GM23338 (cell line): ENCODE data around the gene SLC43A3. TPM values are rescaled to one million over a fixed set of nuclear protein-coding genes. Genes with fewer than 3 reads are reported as not detected.

ENCODE experiments used
- ATAC-seq: fragments of 200-7000 bp; cut with Tn5 transposase; 3 replicates; pipeline ENCODE4 v1.9.1; 2020
- DNase-seq: peaks from one replicate; pipeline ENCODE4 v3.0.0-alpha.2; 2015; ENCODE audit warnings: low spot score
- H2AFZ ChIP-seq: fragments of 200-600 bp; sonication (generic); 2 replicates; pipeline ENCODE4 v1.8.0; 2016; ENCODE audit warnings: antibody characterized with exemption, mild to moderate bottlenecking, moderate library complexity
- H3F3A ChIP-seq: fragments of 200-600 bp; sonication (generic); replicated peaks from 2 replicates; pipeline ENCODE4 v1.8.0; 2017; ENCODE audit warnings: antibody characterized with exemption, mixed run types, low read depth
- H3K27ac ChIP-seq: fragments of 200-600 bp; sonication (generic); 2 replicates; pipeline ENCODE4 v1.6.1; 2016; ENCODE audit warnings: low read depth
- H3K27me3 ChIP-seq: fragments of 200-600 bp; sonication (generic); 2 replicates; pipeline ENCODE4 v1.8.0; 2016; ENCODE audit warnings: mild to moderate bottlenecking, mixed run types, moderate library complexity; ENCODE audit not compliant: insufficient read depth
- H3K36me3 ChIP-seq: fragments of 200-600 bp; sonication (generic); 2 replicates; pipeline ENCODE4 v1.8.0; 2016; ENCODE audit warnings: mild to moderate bottlenecking; ENCODE audit not compliant: insufficient read depth
- H3K4me1 ChIP-seq: fragments of 200-600 bp; sonication (generic); 2 replicates; pipeline ENCODE4 v1.8.0; 2016; ENCODE audit warnings: mild to moderate bottlenecking, moderate library complexity; ENCODE audit not compliant: insufficient read depth
- H3K4me2 ChIP-seq: fragments of 200-600 bp; sonication (generic); 2 replicates; pipeline ENCODE4 v1.7.1; 2017; ENCODE audit warnings: mixed run types
- H3K4me3 ChIP-seq: fragments of 200-600 bp; sonication (generic); 2 replicates; pipeline ENCODE4 v1.6.1; 2016; ENCODE audit warnings: mixed run types
- H3K79me2 ChIP-seq: fragments of 200-600 bp; sonication (generic); replicated peaks from 2 replicates; pipeline ENCODE4 v1.8.0; 2017; ENCODE audit warnings: mild to moderate bottlenecking; ENCODE audit not compliant: insufficient read depth
- H3K9me2 ChIP-seq: fragments of 200-600 bp; sonication (generic); 2 replicates; pipeline ENCODE4 v1.8.0; 2017; ENCODE audit not compliant: insufficient read depth
- H4K20me1 ChIP-seq: fragments of 200-600 bp; sonication (generic); replicated peaks from 2 replicates; pipeline ENCODE4 v1.8.0; 2017; ENCODE audit warnings: mild to moderate bottlenecking; ENCODE audit not compliant: insufficient read depth
- H3K27ac Mint-ChIP-seq: 2 replicates; pipeline ENCODE4 v1.8.0; 2020; ENCODE audit warnings: inconsistent platforms, mild to moderate bottlenecking, moderate library complexity, mixed read lengths
- H3K27me3 Mint-ChIP-seq: 3 replicates; pipeline ENCODE4 v1.8.0; 2022; ENCODE audit warnings: low read depth, mild to moderate bottlenecking, moderate library complexity, mixed read lengths, inconsistent platforms; ENCODE audit not compliant: insufficient read depth, poor library complexity
- H3K36me3 Mint-ChIP-seq: 3 replicates; pipeline ENCODE4 v1.8.0; 2021; ENCODE audit warnings: low read depth, mild to moderate bottlenecking, inconsistent platforms, moderate library complexity, mixed read lengths
- H3K4me1 Mint-ChIP-seq: 3 replicates; pipeline ENCODE4 v1.8.0; 2020; ENCODE audit warnings: mild to moderate bottlenecking, inconsistent platforms, mixed read lengths
- H3K4me3 Mint-ChIP-seq: 3 replicates; pipeline ENCODE4 v1.8.0; 2021; ENCODE audit warnings: moderate library complexity, mild to moderate bottlenecking, inconsistent platforms, mixed read lengths
- H3K9me3 Mint-ChIP-seq: 3 replicates; pipeline ENCODE4 v1.8.0; 2020; ENCODE audit warnings: moderate library complexity, mild to moderate bottlenecking, inconsistent platforms, mixed read lengths
- CREB1 ChIP-seq: fragments of 250-450 bp; sonication (Bioruptor Pico); IDR thresholded peaks from 2 replicates; pipeline ENCODE4 v1.5.0; 2020; ENCODE audit warnings: low read depth, mild to moderate bottlenecking, moderate library complexity
- EZH2 ChIP-seq: fragments of 200-600 bp; sonication (generic); IDR thresholded peaks from one replicate; pipeline ENCODE4 v1.8.0; 2017; ENCODE audit warnings: antibody characterized with exemption, mild to moderate bottlenecking, low read depth; ENCODE audit not compliant: unreplicated experiment
- EZH2phosphoT487 ChIP-seq: fragments of 200-600 bp; sonication (generic); IDR thresholded peaks from one replicate; pipeline ENCODE4 v1.8.1; 2018; ENCODE audit warnings: antibody characterized with exemption; ENCODE audit not compliant: unreplicated experiment
- JUNB ChIP-seq: IDR thresholded peaks from one replicate; pipeline ENCODE4 v1.6.1; 2016; ENCODE audit warnings: antibody characterized with exemption; ENCODE audit not compliant: unreplicated experiment
- NANOG ChIP-seq: IDR thresholded peaks from 2 replicates; pipeline ENCODE4 v1.6.1; 2016; ENCODE audit warnings: antibody characterized with exemption, borderline replicate concordance
- POLR2AphosphoS5 ChIP-seq: IDR thresholded peaks from 2 replicates; pipeline ENCODE4 v1.6.1; 2016; ENCODE audit warnings: antibody characterized with exemption, low read depth
- STAT1 ChIP-seq: IDR thresholded peaks from one replicate; pipeline ENCODE4 v1.6.1; 2016; ENCODE audit warnings: antibody characterized with exemption; ENCODE audit not compliant: unreplicated experiment
- ZNF114 ChIP-seq: fragments of 250-450 bp; sonication (Bioruptor Pico); IDR thresholded peaks from 2 replicates; pipeline ENCODE4 v1.5.0; 2020; ENCODE audit warnings: mild to moderate bottlenecking, moderate library complexity
- ZNF331 ChIP-seq: fragments of 250-450 bp; sonication (Bioruptor Pico); IDR thresholded peaks from 2 replicates; pipeline ENCODE4 v1.5.0; 2020; ENCODE audit warnings: low read depth, mild to moderate bottlenecking, moderate library complexity
- polyA plus RNA-seq: library from polyadenylated mRNA; unstranded; fragments of >200 nt; fragmentation: Nextera tagmentation; extraction: Ambion mirVana; gene quantifications from 2 replicates; pipeline ENCODE4 v1.2.1, GENCODE V29; 2016
- total RNA-seq: library from RNA; depleted of rRNA; stranded (reverse); fragments of >200 nt; shearing (Covaris generic); gene quantifications from 2 replicates; pipeline ENCODE4 v1.2.3, GENCODE V29; 2014
- TF ChIP-seq, protein P1 (sequence below), 2 experiments: fragments of 200-600 bp in 1 of 2; sonication (generic) in 1 of 2; conservative IDR thresholded peaks; 2 replicates each; pipeline versions ENCODE4 v1.5.1 to v1.6.1; 2016 to 2017; ENCODE audit warnings: antibody characterized with exemption in 2 of 2, low read depth in 2 of 2, mild to moderate bottlenecking in 2 of 2, moderate library complexity in 1 of 2
- TF ChIP-seq, protein P2 (sequence below): IDR thresholded peaks from one replicate; pipeline ENCODE4 v1.6.1; 2018; ENCODE audit warnings: antibody characterized with exemption; ENCODE audit not compliant: unreplicated experiment
- TF ChIP-seq, protein P3 (sequence below): IDR thresholded peaks from 2 replicates; pipeline ENCODE4 v1.6.1; 2016; ENCODE audit warnings: antibody characterized with exemption

SLC43A3 gene
- total and polyA plus RNA-seq, 2 experiments from 2014 or later, result 14.3 to 24.8 TPM

DNA sequence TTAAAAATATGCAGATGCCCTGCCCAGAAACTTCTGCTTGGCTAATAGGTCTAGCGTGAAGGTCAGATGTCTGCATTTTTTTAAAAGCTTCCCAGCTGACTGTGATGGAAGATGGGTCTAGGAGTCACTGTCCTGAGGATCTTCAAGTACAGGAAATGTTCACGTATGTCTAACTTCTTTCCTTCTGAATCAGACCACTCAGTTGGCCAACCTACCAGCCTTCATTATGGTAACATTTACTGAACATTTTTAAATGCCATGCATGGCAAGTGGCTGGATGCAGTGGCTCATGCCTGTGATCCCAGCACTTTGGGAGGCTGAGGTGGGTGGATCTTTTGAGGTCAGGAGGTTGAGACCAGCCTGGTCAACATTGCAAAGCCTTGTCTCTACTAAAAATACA lies 35.4 kb downstream of the SLC43A3 start (continued):
- TF ChIP-seq, protein P1, sequence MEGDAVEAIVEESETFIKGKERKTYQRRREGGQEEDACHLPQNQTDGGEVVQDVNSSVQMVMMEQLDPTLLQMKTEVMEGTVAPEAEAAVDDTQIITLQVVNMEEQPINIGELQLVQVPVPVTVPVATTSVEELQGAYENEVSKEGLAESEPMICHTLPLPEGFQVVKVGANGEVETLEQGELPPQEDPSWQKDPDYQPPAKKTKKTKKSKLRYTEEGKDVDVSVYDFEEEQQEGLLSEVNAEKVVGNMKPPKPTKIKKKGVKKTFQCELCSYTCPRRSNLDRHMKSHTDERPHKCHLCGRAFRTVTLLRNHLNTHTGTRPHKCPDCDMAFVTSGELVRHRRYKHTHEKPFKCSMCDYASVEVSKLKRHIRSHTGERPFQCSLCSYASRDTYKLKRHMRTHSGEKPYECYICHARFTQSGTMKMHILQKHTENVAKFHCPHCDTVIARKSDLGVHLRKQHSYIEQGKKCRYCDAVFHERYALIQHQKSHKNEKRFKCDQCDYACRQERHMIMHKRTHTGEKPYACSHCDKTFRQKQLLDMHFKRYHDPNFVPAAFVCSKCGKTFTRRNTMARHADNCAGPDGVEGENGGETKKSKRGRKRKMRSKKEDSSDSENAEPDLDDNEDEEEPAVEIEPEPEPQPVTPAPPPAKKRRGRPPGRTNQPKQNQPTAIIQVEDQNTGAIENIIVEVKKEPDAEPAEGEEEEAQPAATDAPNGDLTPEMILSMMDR (conservative IDR thresholded peaks at IDR 0.05; ENCODE audit: low read depth in 2 of 2), result no peak
- no peak for TF ChIP-seq EZH2phosphoT487
- no peak for TF ChIP-seq ZNF331

DNA sequence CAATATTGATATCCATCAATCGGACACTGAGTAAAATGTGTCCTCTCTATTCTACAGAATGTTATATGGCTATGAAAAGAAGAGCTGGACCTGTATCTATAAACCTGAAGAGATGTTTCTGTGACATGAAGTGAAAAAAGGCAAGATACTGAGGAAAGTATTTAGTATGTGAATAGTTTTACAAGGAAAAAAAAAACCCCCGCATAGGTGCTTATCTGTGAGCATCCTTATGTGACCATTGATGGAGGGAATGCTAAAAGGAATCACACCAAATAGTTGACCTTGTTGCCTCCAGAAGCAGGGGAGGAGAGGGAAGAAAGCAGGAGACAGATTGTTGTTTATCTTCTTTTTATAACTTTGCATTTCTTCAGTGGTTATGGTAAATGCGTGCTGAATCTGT lies 35.8 kb downstream of the SLC43A3 start:
- Mint-ChIP-seq H3K27ac (no peak overlapping the region), H3K36me3 (no peaks in the 10 kb centered on the region), H3K4me3 (no peak overlapping the region), H3K4me1 (no peaks in the 10 kb centered on the region), H3K9me3 (no peaks in the 10 kb centered on the region), H3K27me3 (no peaks in the 10 kb centered on the region)
- no peak for TF ChIP-seq STAT1
- no peaks in the 10 kb centered on the region for H3K79me2 ChIP-seq
- no peak overlapping the region for H3K4me3 ChIP-seq
- H3K4me2 ChIP-seq, result no peak overlapping the region
- H2AFZ ChIP-seq, result no peak overlapping the region
- H3K4me1 ChIP-seq, result no peaks in the 10 kb centered on the region
- no peaks in the 10 kb centered on the region for H4K20me1 ChIP-seq
- H3K27ac ChIP-seq, result no peak overlapping the region
- no peaks in the 10 kb centered on the region for H3F3A ChIP-seq
- no peaks in the 10 kb centered on the region for H3K27me3 ChIP-seq
- H3K9me2 ChIP-seq, result peaks cover 5% of the 10 kb centered on the region
- no peaks in the 10 kb centered on the region for H3K36me3 ChIP-seq
- DNase-seq (no peak), ATAC-seq (no peak)

DNA sequence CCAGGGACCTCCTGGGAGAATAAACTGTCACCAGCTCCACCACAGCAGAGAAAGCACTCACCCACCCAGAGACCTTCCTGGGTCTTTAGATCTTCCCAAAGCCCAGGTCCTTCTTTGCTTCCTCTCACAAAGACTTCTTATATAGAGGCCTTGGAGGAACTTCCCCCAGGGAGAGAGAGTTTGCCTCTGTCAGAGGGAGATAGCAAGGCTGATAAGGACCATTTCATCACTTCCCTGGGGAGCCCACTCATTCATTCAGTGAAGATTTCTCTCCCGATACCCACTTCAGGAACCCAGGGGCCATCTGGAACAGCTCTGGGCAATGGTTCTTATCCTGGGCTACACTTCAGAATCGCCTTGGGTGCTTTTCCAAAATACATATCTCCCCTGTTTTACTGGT lies 36.4 kb downstream of the SLC43A3 start, which contains the start of gene PRG2:
Gene PRG2 (minus strand): TSS at position 116 of the 400 bp plus-strand sequence. CDS start 706 bp downstream, outside the sequence.
- no peaks in the 10 kb centered on the region for H3K27me3 Mint-ChIP-seq
- H3K9me3 Mint-ChIP-seq, result no peaks in the 10 kb centered on the region
- no peak within 1 kb of the TSS for H3K4me3 Mint-ChIP-seq
- peaks cover 5% of the 10 kb centered on the region for H3K9me2 ChIP-seq
- no peaks in the 10 kb centered on the region for H4K20me1 ChIP-seq
- ATAC-seq (no peak), DNase-seq (no peak)
- no peaks in the 10 kb centered on the region for H3K4me1 Mint-ChIP-seq
- H3K4me2 ChIP-seq, result no peak within 1 kb of the TSS
- no peak within 1 kb of the TSS for H3K4me3 ChIP-seq
- no peak within 1 kb of the TSS for H2AFZ ChIP-seq
- no peak within 1 kb of the TSS for H3K27ac Mint-ChIP-seq
- H3K4me1 ChIP-seq, result no peaks in the 10 kb centered on the region
- no peaks in the 10 kb centered on the region for H3K79me2 ChIP-seq
- H3K27me3 ChIP-seq, result no peaks in the 10 kb centered on the region
- no peak within 1 kb of the TSS for H3K27ac ChIP-seq
- H3F3A ChIP-seq, result no peaks in the 10 kb centered on the region
- H3K36me3 ChIP-seq, result no peaks in the 10 kb centered on the region
- no peaks in the 10 kb centered on the region for H3K36me3 Mint-ChIP-seq
- TF ChIP-seq, protein P2, sequence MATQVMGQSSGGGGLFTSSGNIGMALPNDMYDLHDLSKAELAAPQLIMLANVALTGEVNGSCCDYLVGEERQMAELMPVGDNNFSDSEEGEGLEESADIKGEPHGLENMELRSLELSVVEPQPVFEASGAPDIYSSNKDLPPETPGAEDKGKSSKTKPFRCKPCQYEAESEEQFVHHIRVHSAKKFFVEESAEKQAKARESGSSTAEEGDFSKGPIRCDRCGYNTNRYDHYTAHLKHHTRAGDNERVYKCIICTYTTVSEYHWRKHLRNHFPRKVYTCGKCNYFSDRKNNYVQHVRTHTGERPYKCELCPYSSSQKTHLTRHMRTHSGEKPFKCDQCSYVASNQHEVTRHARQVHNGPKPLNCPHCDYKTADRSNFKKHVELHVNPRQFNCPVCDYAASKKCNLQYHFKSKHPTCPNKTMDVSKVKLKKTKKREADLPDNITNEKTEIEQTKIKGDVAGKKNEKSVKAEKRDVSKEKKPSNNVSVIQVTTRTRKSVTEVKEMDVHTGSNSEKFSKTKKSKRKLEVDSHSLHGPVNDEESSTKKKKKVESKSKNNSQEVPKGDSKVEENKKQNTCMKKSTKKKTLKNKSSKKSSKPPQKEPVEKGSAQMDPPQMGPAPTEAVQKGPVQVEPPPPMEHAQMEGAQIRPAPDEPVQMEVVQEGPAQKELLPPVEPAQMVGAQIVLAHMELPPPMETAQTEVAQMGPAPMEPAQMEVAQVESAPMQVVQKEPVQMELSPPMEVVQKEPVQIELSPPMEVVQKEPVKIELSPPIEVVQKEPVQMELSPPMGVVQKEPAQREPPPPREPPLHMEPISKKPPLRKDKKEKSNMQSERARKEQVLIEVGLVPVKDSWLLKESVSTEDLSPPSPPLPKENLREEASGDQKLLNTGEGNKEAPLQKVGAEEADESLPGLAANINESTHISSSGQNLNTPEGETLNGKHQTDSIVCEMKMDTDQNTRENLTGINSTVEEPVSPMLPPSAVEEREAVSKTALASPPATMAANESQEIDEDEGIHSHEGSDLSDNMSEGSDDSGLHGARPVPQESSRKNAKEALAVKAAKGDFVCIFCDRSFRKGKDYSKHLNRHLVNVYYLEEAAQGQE, result no peak
- no peak for TF ChIP-seq CREB1 (CRISPR knock-in tag)
- TF ChIP-seq JUNB, result no peak
- TF ChIP-seq ZNF114, result no peak
- TF ChIP-seq POLR2AphosphoS5, result no peak
- TF ChIP-seq EZH2, result no peak
- TF ChIP-seq, protein P3, sequence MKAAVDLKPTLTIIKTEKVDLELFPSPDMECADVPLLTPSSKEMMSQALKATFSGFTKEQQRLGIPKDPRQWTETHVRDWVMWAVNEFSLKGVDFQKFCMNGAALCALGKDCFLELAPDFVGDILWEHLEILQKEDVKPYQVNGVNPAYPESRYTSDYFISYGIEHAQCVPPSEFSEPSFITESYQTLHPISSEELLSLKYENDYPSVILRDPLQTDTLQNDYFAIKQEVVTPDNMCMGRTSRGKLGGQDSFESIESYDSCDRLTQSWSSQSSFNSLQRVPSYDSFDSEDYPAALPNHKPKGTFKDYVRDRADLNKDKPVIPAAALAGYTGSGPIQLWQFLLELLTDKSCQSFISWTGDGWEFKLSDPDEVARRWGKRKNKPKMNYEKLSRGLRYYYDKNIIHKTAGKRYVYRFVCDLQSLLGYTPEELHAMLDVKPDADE, result no peak
- no peak for TF ChIP-seq STAT1
- no peak for TF ChIP-seq NANOG
- no peak for TF ChIP-seq EZH2phosphoT487
- TF ChIP-seq ZNF331, result no peak
- TF ChIP-seq, protein P1 (conservative IDR thresholded peaks at IDR 0.05; ENCODE audit: low read depth in 2 of 2), result no peak
